Right lobe of liver (tissue), 4 donors: ENCODE measurements around the gene ITGA2.

Experiments used
- CTCF ChIP-seq, 4 donors: fragments of 200-600 bp in 3 of 4; fragments of 450-650 bp in 1 of 4; IDR thresholded peaks; one replicate each; pipeline versions ENCODE4 v1.5.1 to v1.8.0; 2016 to 2022; ENCODE audit warnings: antibody characterized with exemption in 4 of 4, mild to moderate bottlenecking in 2 of 4
- POLR2A ChIP-seq: fragments of 450-650 bp; IDR thresholded peaks from one replicate; pipeline ENCODE4 v1.6.1; 2017; ENCODE audit warnings: antibody characterized with exemption, mild to moderate bottlenecking
- donor health status: DM: no; HTN: no; CAD: no.
- donor health status: DM: no; HTN: no; CAD: no.
- donor health status: DM: no; HTN: yes; CAD: no.

GRCh38 chr5:53068291-53068836 is 79.2 kb downstream of the ITGA2 start:
- TF ChIP-seq CTCF (IDR thresholded peaks at IDR 0.05) (no peak), POLR2A (no peak)
